ENCODE results near the gene FAM89A. TPM values are rescaled to one million over a fixed set of nuclear protein-coding genes. Genes with fewer than 3 reads are reported as not detected.

The FAM89A gene
- total RNA-seq, 2 experiments from 2014 or later: 5.6 to 9.7 TPM

DNA sequence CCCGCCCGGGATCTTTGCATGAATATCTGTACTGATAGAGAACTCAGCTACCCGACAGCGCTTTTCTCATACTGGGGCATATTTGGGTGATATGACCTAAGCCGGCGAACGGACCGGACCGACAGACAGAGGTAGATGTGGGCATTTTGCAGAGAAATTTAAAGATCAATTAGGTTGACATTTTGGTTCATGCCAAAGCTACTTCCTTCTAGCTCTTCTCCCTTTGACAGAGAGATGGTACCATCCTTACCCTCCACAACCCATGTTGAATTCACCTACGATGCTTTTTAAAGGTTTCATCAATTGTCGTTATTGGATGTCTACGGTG lies 60.7 kb downstream of the FAM89A start:
- Histone ChIP-seq H3K36me3 (ENCODE audit: insufficient read depth, low read length) (peaks cover 35% of the 10 kb centered on the region), H3K27ac (ENCODE audit: low read depth, low read length, poor library complexity, severe bottlenecking) (peak overlapping the region; percentile 68), H3K9me2 (ENCODE audit: insufficient read depth, low read length) (no peaks in the 10 kb centered on the region), H3K79me2 (ENCODE audit: insufficient read depth, low read depth, low read length) (peaks cover 41% of the 10 kb centered on the region; the same call in 1 of the 2 replicates), H3K4me1 (ENCODE audit: insufficient read depth, low read length, poor library complexity, severe bottlenecking) (peaks cover 22% of the 10 kb centered on the region), H2AFZ (ENCODE audit: low read length) (peak overlapping the region; percentile 89), H4K20me1 (ENCODE audit: insufficient read depth, low read length) (peaks cover 7% of the 10 kb centered on the region; the same call in 1 of the 2 replicates), H3K4me2 (ENCODE audit: low read length) (peak overlapping the region; percentile 84), H3K4me3 (ENCODE audit: low read depth, low read length, poor library complexity, severe bottlenecking) (peak overlapping the region; percentile 93), H3K9me3 (ENCODE audit: low read length) (no peaks in the 10 kb centered on the region)
- DNase-seq (ENCODE audit: low spot score): no peak
- BruUV-seq (replicated peaks): TSS peak; percentile 78
- POLR2A ChIA-PET: interaction anchor here (0.6 to 1.7 kb wide), 6 partner anchors 9 to 239 kb away, joined by 3 to 10 read pairs (median 4); no protein-coding TSS in a partner anchor
- TF ChIP-seq EZH2phosphoT487 (IDR thresholded peaks at IDR 0.05; ENCODE audit: borderline replicate concordance, low read depth, low read length): no peak
- TF ChIP-seq, protein P1, sequence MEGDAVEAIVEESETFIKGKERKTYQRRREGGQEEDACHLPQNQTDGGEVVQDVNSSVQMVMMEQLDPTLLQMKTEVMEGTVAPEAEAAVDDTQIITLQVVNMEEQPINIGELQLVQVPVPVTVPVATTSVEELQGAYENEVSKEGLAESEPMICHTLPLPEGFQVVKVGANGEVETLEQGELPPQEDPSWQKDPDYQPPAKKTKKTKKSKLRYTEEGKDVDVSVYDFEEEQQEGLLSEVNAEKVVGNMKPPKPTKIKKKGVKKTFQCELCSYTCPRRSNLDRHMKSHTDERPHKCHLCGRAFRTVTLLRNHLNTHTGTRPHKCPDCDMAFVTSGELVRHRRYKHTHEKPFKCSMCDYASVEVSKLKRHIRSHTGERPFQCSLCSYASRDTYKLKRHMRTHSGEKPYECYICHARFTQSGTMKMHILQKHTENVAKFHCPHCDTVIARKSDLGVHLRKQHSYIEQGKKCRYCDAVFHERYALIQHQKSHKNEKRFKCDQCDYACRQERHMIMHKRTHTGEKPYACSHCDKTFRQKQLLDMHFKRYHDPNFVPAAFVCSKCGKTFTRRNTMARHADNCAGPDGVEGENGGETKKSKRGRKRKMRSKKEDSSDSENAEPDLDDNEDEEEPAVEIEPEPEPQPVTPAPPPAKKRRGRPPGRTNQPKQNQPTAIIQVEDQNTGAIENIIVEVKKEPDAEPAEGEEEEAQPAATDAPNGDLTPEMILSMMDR (conservative IDR thresholded peaks at IDR 0.05; ENCODE audit: low read length): peak; percentile 12; the same call in 1 of the 2 replicates
- CTCF ChIA-PET (ENCODE audit: unreplicated experiment): interaction anchor here (1.0 kb wide), 1 partner anchor 59 kb away, joined by 3 read pairs; no protein-coding TSS in a partner anchor
- intact Hi-C loops (cut with micrococcal nuclease; ENCODE audit: unreplicated experiment): loop anchor here (1.0 to 5.0 kb wide), 7 partner anchors 57 to 633 kb away; partner anchors contain the start of gene COG2

GRCh38 chr1:230978491-230979388 lies 61.3 kb downstream of the FAM89A start, which contains the start of the genes ARV1 and TTC13:
Gene ARV1 (plus strand): TSS chr1:230979094. CDS start chr1:230979106, 12 bp downstream.
Gene TTC13 (minus strand): TSS chr1:230978861. CDS start chr1:230978830, 31 bp downstream.
- Histone ChIP-seq H3K4me2 (ENCODE audit: low read length) (peak within 1 kb of the TSS; percentile 95), H3K4me3 (ENCODE audit: low read depth, low read length, poor library complexity, severe bottlenecking) (peak within 1 kb of the TSS; percentile 93), H3K27ac (ENCODE audit: low read depth, low read length, poor library complexity, severe bottlenecking) (peak within 1 kb of the TSS; percentile 68), H2AFZ (ENCODE audit: low read length) (peak within 1 kb of the TSS; percentile 89), H3K36me3 (ENCODE audit: insufficient read depth, low read length) (peaks cover 37% of the 10 kb centered on the region), H4K20me1 (ENCODE audit: insufficient read depth, low read length) (peaks cover 7% of the 10 kb centered on the region; the same call in 1 of the 2 replicates), H3K9me2 (ENCODE audit: insufficient read depth, low read length) (no peaks in the 10 kb centered on the region), H3K79me2 (ENCODE audit: insufficient read depth, low read depth, low read length) (peaks cover 41% of the 10 kb centered on the region; the same call in 1 of the 2 replicates), H3K9me3 (ENCODE audit: low read length) (no peaks in the 10 kb centered on the region), H3K4me1 (ENCODE audit: insufficient read depth, low read length, poor library complexity, severe bottlenecking) (peaks cover 22% of the 10 kb centered on the region)
- intact Hi-C loops (cut with micrococcal nuclease; ENCODE audit: unreplicated experiment): loop anchor here (1.0 to 5.0 kb wide), 7 partner anchors 56 to 634 kb away; partner anchors contain the start of gene COG2
- BruUV-seq (replicated peaks): no TSS peak
- peak; percentile 99 for DNase-seq (ENCODE audit: low spot score)
- CTCF ChIA-PET (ENCODE audit: unreplicated experiment): interaction anchor here (0.7 to 1.0 kb wide), 2 partner anchors 8 to 60 kb away, joined by 3 read pairs; no protein-coding TSS in a partner anchor
- TF ChIP-seq, protein P1 (conservative IDR thresholded peaks at IDR 0.05; ENCODE audit: low read length): peak; percentile 76
- no peak for TF ChIP-seq EZH2phosphoT487 (IDR thresholded peaks at IDR 0.05; ENCODE audit: borderline replicate concordance, low read depth, low read length)
- POLR2A ChIA-PET: interaction anchor here (0.6 to 1.7 kb wide), 6 partner anchors 8 to 239 kb away, joined by 3 to 10 read pairs (median 4); no protein-coding TSS in a partner anchor
